ENCODE measurements around the gene EXOC3L4. TPM values are rescaled to one million over a fixed set of nuclear protein-coding genes. Genes with fewer than 3 reads are reported as not detected.

The EXOC3L4 gene
- total and polyA plus RNA-seq, 9 of the 15 experiments (the other 6 are each of a cell fraction or from before 2014, with no cell fraction given), result 0.10 to 6.7 (median 0.98) TPM; not detected in 1

DNA sequence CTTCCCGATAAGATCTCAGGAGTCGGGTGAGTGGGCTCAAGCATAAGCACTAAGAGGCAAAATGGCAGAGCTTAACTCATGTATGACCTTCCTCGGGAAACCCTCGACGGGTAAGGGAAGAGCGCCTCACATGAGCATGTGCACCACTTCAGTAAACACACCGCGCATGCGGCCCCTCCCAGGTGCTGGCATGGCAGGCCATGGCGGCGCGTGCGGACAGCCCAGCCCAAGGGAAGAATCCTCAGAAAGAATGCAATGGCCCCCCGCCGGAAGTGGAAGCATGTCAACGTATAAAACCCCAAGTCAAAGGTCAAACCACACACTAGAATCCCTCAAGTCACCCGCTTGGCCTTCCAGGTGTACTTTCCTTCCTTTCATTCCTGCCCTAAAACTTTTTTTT, 22.1 kb downstream of the EXOC3L4 start:
- peak; percentile 53 for ATAC-seq
- Histone ChIP-seq H3K27ac (ENCODE audit: extremely low read depth, low read depth, low read length) (peak overlapping the region; percentile 73), H3K79me2 (ENCODE audit: control insufficient read depth, insufficient read depth, low read length) (no peaks in the 10 kb centered on the region; the same call in 2 of the 3 replicates), H3K9ac (ENCODE audit: insufficient read depth in 1 of 2, low read depth in 2 of 2, low read length in 2 of 2) (peak overlapping the region; percentile 18 to 64; a peak in 1 of 4 replicates), H3K27me3 (ENCODE audit: control insufficient read depth in 2 of 2, insufficient read depth in 2 of 2, low read length in 2 of 2) (no peaks in the 10 kb centered on the region), H4K20me1 (replicated peaks; ENCODE audit: control insufficient read depth, insufficient read depth, low read length) (no peaks in the 10 kb centered on the region), H3K4me2 (ENCODE audit: insufficient read depth, low read length) (peak overlapping the region; percentile 3; the same call in 1 of the 2 replicates), H3K36me3 (ENCODE audit: control insufficient read depth, insufficient read depth, low read length) (no peaks in the 10 kb centered on the region), H2AFZ (ENCODE audit: low read depth, low read length) (peak overlapping the region; percentile 79), H3K4me3 (no peak overlapping the region), H3K9me1 (ENCODE audit: control insufficient read depth, insufficient read depth, low read length) (no peaks in the 10 kb centered on the region), H3K4me1 (replicated peaks in 1 of 2; ENCODE audit: control insufficient read depth in 2 of 2, insufficient read depth in 2 of 2, low read length in 2 of 2) (peaks cover 46 to 83% of the 10 kb centered on the region in 2 experiments), H3K9me3 (replicated peaks; ENCODE audit: control insufficient read depth, insufficient read depth, low read depth, low read length) (no peaks in the 10 kb centered on the region)
- FAIRE-seq, result peak; percentile 76
- no TSS peak for BruUV-seq (replicated peaks)
- ChIA-PET CTCF (ENCODE audit: low intra/inter-chr PET ratio) (no interaction called here), POLR2A (interaction anchor here (1.0 kb wide), 1 partner anchor 12 kb away, joined by 4 read pairs; no protein-coding TSS in a partner anchor)
- WGBS (ENCODE audit: insufficient coverage, low coverage, missing lambda C conversion rate), result 18% methylated on average over 17 of the region's 17 CpGs
- in situ Hi-C loops (cut with MboI), result no loop called here
- DNase-seq (ENCODE audit: extremely low read depth in 1 of 4, low spot score in 3 of 4), result peak in 1 of 4 experiments; percentile 72
- intact Hi-C loops (cut with micrococcal nuclease), result no loop called here
- no peak for TF ChIP-seq SIRT6 (IDR thresholded peaks at IDR 0.05; ENCODE audit: low read depth, low read length)
- TF ChIP-seq, protein P1, sequence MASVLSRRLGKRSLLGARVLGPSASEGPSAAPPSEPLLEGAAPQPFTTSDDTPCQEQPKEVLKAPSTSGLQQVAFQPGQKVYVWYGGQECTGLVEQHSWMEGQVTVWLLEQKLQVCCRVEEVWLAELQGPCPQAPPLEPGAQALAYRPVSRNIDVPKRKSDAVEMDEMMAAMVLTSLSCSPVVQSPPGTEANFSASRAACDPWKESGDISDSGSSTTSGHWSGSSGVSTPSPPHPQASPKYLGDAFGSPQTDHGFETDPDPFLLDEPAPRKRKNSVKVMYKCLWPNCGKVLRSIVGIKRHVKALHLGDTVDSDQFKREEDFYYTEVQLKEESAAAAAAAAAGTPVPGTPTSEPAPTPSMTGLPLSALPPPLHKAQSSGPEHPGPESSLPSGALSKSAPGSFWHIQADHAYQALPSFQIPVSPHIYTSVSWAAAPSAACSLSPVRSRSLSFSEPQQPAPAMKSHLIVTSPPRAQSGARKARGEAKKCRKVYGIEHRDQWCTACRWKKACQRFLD (CRISPR knock-in tag; IDR thresholded peaks at IDR 0.05), result no peak
- TF ChIP-seq CEBPZ (IDR thresholded peaks at IDR 0.05; ENCODE audit: borderline replicate concordance, low read depth, low read length), result no peak
- no peak for TF ChIP-seq HSF4 (CRISPR knock-in tag; IDR thresholded peaks at IDR 0.05; ENCODE audit: borderline replicate concordance)
- TF ChIP-seq ZBTB34 (CRISPR knock-in tag; IDR thresholded peaks at IDR 0.05), result no peak
- TF ChIP-seq ZNF280A (IDR thresholded peaks at IDR 0.05; ENCODE audit: low read depth, partially characterized antibody), result no peak
- TF ChIP-seq TAF9B (IDR thresholded peaks at IDR 0.05; ENCODE audit: partially characterized antibody), result no peak
- no peak for TF ChIP-seq ZNF3 (CRISPR knock-in tag; IDR thresholded peaks at IDR 0.05)
- TF ChIP-seq BCOR (IDR thresholded peaks at IDR 0.05), result no peak
- no peak for TF ChIP-seq EHMT2 (IDR thresholded peaks at IDR 0.05)
- TF ChIP-seq ZNF57 (CRISPR knock-in tag; IDR thresholded peaks at IDR 0.05), result no peak
- no peak for TF ChIP-seq ETV6 (IDR thresholded peaks at IDR 0.05; ENCODE audit: borderline replicate concordance in 1 of 2, low read depth in 2 of 2, low read length in 1 of 2)
- TF ChIP-seq ETV6 (CRISPR knock-in tag; IDR thresholded peaks at IDR 0.05; ENCODE audit: borderline replicate concordance), result no peak
